GM21825 (cell line): Measurements from ENCODE around the gene ELMOD3.
A peak's percentile ranks its signal among the peaks of the same experiment; 100 is the strongest.
"Not testable (repeated sequence)": the region's sequence is repeated elsewhere in the genome, so short reads cannot be mapped to it uniquely, and the experiment has no call there.

Source experiments
- ATAC-seq: cut with Tn5 transposase; IDR thresholded peaks from one replicate; pipeline ENCODE4 v1.9.1; 2021; ENCODE audit warnings: mild to moderate bottlenecking, moderate library complexity; ENCODE audit not compliant: unreplicated experiment

The ELMOD3 gene

GRCh38 chr2:85354286-85355072 is at the start of gene ELMOD3, which contains the start of gene RETSAT:
TSS of gene ELMOD3 (plus strand) at chr2:85354769. CDS start at chr2:85357199, 2,430 bp downstream.
TSS of gene RETSAT (minus strand) at chr2:85354528. CDS start at chr2:85354507, 21 bp downstream.
- ATAC-seq, result peak; percentile 95

GRCh38 chr2:85307527-85307897 is 47.1 kb upstream of the ELMOD3 start:
- no peak for ATAC-seq

- no peak for ATAC-seq
Measured at GRCh38 chr2:85308201-85308600, 46.4 kb upstream of the ELMOD3 start.

GRCh38 chr2:85308896-85309555 is 45.5 kb upstream of the ELMOD3 start:
- no peak for ATAC-seq

GRCh38 chr2:85309699-85310321 is 44.8 kb upstream of the ELMOD3 start:
- ATAC-seq, result no peak

GRCh38 chr2:85310330-85310729 is 44.2 kb upstream of the ELMOD3 start:
- peak; percentile 49 for ATAC-seq

GRCh38 chr2:85312404-85312803 is 42.2 kb upstream of the ELMOD3 start:
- ATAC-seq, result no peak

- ATAC-seq, result no peak
Measured at GRCh38 chr2:85314884-85315242, 39.7 kb upstream of the ELMOD3 start.

GRCh38 chr2:85315921-85316320 is 38.6 kb upstream of the ELMOD3 start:
- ATAC-seq, result not testable (repeated sequence)

- no peak for ATAC-seq
Measured at GRCh38 chr2:85318222-85319074, 36.1 kb upstream of the ELMOD3 start.

- no peak for ATAC-seq
Measured at GRCh38 chr2:85319796-85320195, 34.8 kb upstream of the ELMOD3 start.

GRCh38 chr2:85323351-85323987 is 31.1 kb upstream of the ELMOD3 start:
- ATAC-seq, result no peak

GRCh38 chr2:85323988-85324367 is 30.6 kb upstream of the ELMOD3 start:
- ATAC-seq, result not testable (repeated sequence)

- ATAC-seq, result no peak
Measured at GRCh38 chr2:85324639-85325465, 29.7 kb upstream of the ELMOD3 start.

- ATAC-seq, result no peak
Measured at GRCh38 chr2:85325466-85325811, 29.1 kb upstream of the ELMOD3 start.

- ATAC-seq, result peak; percentile 38
Measured at GRCh38 chr2:85326406-85327159, 28.0 kb upstream of the ELMOD3 start.

GRCh38 chr2:85327160-85327821 is 27.3 kb upstream of the ELMOD3 start:
- peak; percentile 29 for ATAC-seq

- ATAC-seq, result peak; percentile 88
Measured at GRCh38 chr2:85327822-85328617, 26.5 kb upstream of the ELMOD3 start, which contains the start of gene TGOLN2. TSS of gene TGOLN2 (minus strand) at chr2:85327989. CDS start at chr2:85327962, 27 bp downstream.
